Inferior parietal cortex (tissue), 1 donor: ENCODE measurements around the gene TBC1D13.
A peak's percentile ranks its signal among the peaks of the same experiment; 100 is the strongest.
"Not testable (repeated sequence)": the region's sequence is repeated elsewhere in the genome, so short reads cannot be mapped to it uniquely, and the experiment has no call there.

Experiments used
- DNase-seq: peaks from one replicate; pipeline ENCODE4 v3.0.0-alpha.2; 2016; ENCODE audit errors: extremely low spot score

Gene TBC1D13

DNA sequence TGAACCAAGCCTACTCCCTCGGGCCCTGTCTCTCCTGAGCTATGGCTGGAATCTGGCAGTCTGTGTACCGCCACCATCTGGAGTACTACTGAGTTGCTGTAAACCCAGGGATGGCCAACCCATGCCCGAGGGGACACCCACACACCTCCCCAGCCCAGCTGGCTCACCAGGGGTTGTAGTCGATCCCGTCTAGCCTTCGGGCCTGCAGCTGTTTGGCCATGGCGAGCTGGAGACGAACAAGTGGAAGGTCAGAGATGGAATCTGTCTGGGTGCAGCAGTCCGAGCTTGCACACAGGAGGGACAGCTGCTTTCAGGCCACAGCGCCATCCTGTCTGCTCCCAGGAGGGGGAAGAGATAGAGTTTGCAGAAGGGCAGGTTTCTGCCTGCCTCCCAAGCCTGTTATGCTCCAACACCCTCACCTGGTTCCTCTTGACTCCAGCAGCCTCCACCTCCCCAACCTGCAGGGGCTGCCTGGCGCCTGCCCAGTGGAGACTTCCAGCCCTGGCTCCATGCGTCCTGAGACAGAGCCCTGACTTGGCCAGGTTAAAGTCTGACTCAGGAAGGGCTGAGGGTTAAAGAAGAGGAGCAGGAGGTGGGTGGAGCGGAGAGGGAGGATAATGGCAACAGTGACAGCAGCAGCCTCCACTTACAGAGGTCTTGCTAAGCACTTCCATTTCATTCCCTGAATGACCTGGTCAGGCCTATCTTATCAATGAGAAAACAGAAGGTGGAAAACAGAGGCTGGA, 58.3 kb downstream of the TBC1D13 start:
- DNase-seq = peak; percentile 13

DNA sequence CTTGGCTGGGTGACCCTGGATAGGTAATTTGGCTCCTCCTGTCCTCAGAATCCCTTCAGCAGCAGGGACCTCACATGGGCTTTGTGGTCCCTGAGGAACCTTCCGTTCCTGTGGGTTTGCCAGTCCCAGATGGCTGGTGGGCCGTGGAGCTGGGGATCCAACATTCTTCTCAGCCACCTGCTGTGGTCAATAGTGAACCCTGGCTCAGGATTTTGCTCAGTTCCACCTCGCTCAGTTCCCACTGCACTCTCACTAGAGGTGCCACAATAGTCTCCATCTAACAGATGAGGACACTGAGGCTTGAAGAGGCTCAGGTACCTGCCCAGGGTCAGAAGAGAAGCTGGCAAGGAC, 59.6 kb downstream of the TBC1D13 start:
- DNase-seq = no peak

DNA sequence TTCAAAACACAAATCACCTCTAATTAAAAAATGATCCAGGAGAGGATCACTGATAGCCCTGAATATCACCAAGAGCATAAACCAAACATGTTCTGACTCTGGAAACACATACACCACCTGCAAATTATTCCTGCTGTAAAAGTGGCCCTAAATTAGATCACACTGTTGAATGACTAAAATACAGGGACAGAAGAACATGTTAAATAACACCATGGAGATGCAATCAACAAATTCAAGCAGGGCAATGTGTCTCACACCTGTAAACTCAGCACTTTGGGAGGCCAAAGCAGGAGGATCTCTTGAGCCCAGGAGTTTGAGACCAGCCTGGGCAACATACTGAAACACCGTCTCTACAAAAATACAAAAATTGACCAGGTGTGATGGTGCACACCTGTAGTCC, 60.8 kb downstream of the TBC1D13 start:
- DNase-seq = no peak

DNA sequence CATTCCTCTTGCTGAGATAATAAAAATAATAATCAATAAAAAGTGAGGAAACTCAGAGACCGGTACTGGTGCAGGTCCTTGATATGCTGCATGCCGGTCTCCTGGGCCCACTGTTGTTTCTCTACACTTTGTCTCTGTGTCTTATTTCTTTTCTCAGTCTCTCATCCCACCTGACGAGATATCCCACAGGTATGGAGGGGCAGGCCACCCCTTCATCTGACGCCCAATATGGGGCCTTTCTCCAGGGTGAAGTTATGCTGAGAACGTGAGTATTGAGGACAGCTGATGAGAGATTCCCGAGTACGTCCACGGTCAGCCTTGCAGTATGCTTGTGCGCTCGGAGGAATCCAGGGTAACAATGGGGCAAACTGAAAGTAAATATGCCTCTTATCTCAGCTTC, 64.0 kb downstream of the TBC1D13 start:
- DNase-seq = not testable (repeated sequence)

DNA sequence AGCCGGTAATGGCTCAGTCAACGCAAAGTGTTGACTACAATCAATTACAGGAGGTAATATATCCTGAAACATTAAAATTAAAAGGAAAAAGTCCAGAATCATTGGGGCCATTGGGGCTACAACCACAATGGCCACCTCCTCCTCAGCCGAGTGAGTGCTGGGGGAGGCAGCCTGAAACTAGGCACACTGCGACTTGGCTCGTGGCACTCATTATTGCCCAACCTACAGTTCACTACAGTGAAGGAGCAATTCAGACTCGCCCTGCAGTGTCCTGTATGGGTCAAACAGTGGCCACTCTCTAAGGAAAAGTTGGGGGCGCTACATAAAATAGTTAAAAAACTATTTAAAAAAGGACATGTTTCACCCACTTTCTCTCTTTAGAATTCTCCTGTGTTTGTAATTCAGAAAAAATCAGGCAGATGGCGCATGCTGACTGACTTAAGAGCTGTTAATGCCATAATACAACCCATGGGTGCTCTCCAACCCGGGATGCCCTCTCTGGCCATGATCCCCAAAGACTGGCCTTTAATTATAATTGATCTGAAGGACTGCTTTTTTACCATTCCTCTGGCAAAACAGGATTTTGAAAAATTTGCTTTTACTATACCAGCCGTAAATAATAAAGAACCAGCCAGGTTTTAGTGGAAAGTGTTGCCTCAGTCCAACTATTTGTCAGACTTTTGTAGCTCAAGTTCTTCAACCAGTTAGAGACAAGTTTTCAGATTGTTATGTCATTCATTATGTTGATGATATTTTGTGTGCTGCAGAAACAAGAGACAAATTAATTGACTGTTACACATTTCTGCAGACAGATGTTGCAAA, 64.9 kb downstream of the TBC1D13 start:
- DNase-seq = peak; percentile 69

DNA sequence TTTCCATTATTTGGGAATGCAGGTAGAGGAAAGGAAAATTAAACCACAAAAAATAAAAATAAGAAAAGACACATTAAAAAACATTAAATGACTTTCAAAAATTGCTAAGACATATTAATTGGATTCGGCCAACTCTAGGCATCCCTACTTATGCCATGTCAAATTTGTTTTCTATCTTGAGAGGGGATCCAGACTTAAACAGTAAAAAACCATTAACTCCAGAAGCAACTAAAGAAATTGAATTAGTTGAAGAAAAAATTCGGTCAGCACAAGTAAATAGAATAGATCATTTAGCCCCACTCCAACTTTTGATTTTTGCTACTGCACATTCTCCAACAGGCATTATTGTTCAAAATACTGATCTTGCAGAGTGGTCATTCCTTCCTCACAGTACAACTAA, 65.6 kb downstream of the TBC1D13 start:
- DNase-seq = not testable (repeated sequence)

DNA sequence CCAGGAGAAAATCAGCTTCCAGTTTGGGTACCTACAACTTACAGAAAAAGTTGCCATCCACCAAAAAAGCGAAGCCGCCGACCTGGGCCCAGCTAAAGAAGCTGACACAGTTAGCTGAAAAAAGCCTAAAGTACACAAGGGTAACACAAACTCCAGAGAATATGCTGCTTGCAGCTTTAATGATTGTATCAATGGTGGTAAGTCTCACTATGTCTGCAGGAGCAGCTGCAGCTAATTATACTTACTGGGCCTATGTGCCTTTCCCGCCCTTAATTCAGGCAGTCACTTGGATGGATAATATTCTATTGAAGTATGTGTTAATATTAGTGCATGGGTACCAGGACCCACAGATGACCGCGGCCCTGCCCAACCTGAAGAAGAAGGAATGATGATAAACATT, 67.4 kb downstream of the TBC1D13 start:
- not testable (repeated sequence) for DNase-seq

DNA sequence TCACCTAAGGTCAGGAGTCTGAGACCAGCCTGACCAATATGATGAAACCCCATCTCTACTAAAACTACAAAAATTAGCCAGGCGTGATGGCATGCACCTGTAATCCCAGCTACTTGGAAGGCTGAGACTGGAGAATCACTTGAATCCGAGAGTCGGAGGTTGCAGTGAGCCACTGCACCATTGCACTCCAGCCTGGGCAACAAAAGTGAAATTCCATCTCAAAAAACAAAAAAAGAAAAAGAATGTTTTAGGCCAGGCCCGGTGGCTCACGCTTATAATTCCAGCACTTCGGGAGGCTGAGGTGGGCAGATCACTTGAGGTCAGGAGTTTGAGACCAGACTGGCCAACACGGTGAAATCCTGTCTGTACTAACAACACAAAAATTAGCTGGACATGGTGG, 71.4 kb downstream of the TBC1D13 start:
- not testable (repeated sequence) for DNase-seq
